Measurements from ENCODE around the gene TUBD1.
"Not testable (repeated sequence)": the region's sequence is repeated elsewhere in the genome, so short reads cannot be mapped to it uniquely, and the experiment has no call there.

TUBD1 gene

GRCh38 chr17:59873414-59873813, 19.3 kb downstream of the TUBD1 start:
- not testable (repeated sequence) for DNase-seq

- DNase-seq, result no peak
Observed at GRCh38 chr17:59872351-59872750, 20.4 kb downstream of the TUBD1 start.

- no peak for DNase-seq
Observed at GRCh38 chr17:59870482-59870881, 22.3 kb downstream of the TUBD1 start.

GRCh38 chr17:59869941-59870218, 22.9 kb downstream of the TUBD1 start:
- no peak for DNase-seq

GRCh38 chr17:59863616-59864015, 29.1 kb downstream of the TUBD1 start:
- DNase-seq, result no peak

- DNase-seq, result no peak
Observed at GRCh38 chr17:59859444-59860025, 33.2 kb downstream of the TUBD1 start.

GRCh38 chr17:59858932-59859331, 33.8 kb downstream of the TUBD1 start:
- DNase-seq, result no peak

GRCh38 chr17:59858167-59858816, 34.5 kb downstream of the TUBD1 start:
- no peak for DNase-seq

- DNase-seq, result no peak
Observed at GRCh38 chr17:59856859-59857794, 35.6 kb downstream of the TUBD1 start.

- not testable (repeated sequence) for DNase-seq
Observed at GRCh38 chr17:59853919-59854729, 38.6 kb downstream of the TUBD1 start.

- no peak for DNase-seq
Observed at GRCh38 chr17:59853168-59853918, 39.4 kb downstream of the TUBD1 start.

GRCh38 chr17:59852847-59853167, 39.9 kb downstream of the TUBD1 start:
- DNase-seq, result not testable (repeated sequence)

GRCh38 chr17:59851439-59852375, 41.0 kb downstream of the TUBD1 start:
- no peak for DNase-seq

- not testable (repeated sequence) for DNase-seq
Observed at GRCh38 chr17:59850311-59850710, 42.4 kb downstream of the TUBD1 start.

- no peak for DNase-seq
Observed at GRCh38 chr17:59848778-59849177, 44.0 kb downstream of the TUBD1 start.

- DNase-seq, result no peak
Observed at GRCh38 chr17:59848385-59848668, 44.4 kb downstream of the TUBD1 start.

GRCh38 chr17:59846394-59847165, 46.2 kb downstream of the TUBD1 start:
- DNase-seq, result no peak

- DNase-seq, result peak; percentile 74
Observed at GRCh38 chr17:59845595-59846393, 46.9 kb downstream of the TUBD1 start.

GRCh38 chr17:59844884-59845594, 47.7 kb downstream of the TUBD1 start:
- no peak for DNase-seq

Measured in NCI-H1092 (cell line).